GM23338 (cell line): ENCODE measurements around the gene TANGO2. TPM values are rescaled to one million over a fixed set of nuclear protein-coding genes. Genes with fewer than 3 reads are reported as not detected.
A peak's percentile ranks its signal among the peaks of the same experiment; 100 is the strongest.

Source experiments
- ATAC-seq: fragments of 200-7000 bp; cut with Tn5 transposase; 3 replicates; pipeline ENCODE4 v1.9.1; 2020
- DNase-seq: peaks from one replicate; pipeline ENCODE4 v3.0.0-alpha.2; 2015; ENCODE audit warnings: low spot score
- H2AFZ ChIP-seq: fragments of 200-600 bp; sonication (generic); 2 replicates; pipeline ENCODE4 v1.8.0; 2016; ENCODE audit warnings: antibody characterized with exemption, mild to moderate bottlenecking, moderate library complexity
- H3F3A ChIP-seq: fragments of 200-600 bp; sonication (generic); replicated peaks from 2 replicates; pipeline ENCODE4 v1.8.0; 2017; ENCODE audit warnings: antibody characterized with exemption, mixed run types, low read depth
- H3K27ac ChIP-seq: fragments of 200-600 bp; sonication (generic); 2 replicates; pipeline ENCODE4 v1.6.1; 2016; ENCODE audit warnings: low read depth
- H3K27me3 ChIP-seq: fragments of 200-600 bp; sonication (generic); 2 replicates; pipeline ENCODE4 v1.8.0; 2016; ENCODE audit warnings: mild to moderate bottlenecking, mixed run types, moderate library complexity; ENCODE audit not compliant: insufficient read depth
- H3K36me3 ChIP-seq: fragments of 200-600 bp; sonication (generic); 2 replicates; pipeline ENCODE4 v1.8.0; 2016; ENCODE audit warnings: mild to moderate bottlenecking; ENCODE audit not compliant: insufficient read depth
- H3K4me1 ChIP-seq: fragments of 200-600 bp; sonication (generic); 2 replicates; pipeline ENCODE4 v1.8.0; 2016; ENCODE audit warnings: mild to moderate bottlenecking, moderate library complexity; ENCODE audit not compliant: insufficient read depth
- H3K4me2 ChIP-seq: fragments of 200-600 bp; sonication (generic); 2 replicates; pipeline ENCODE4 v1.7.1; 2017; ENCODE audit warnings: mixed run types
- H3K4me3 ChIP-seq: fragments of 200-600 bp; sonication (generic); 2 replicates; pipeline ENCODE4 v1.6.1; 2016; ENCODE audit warnings: mixed run types
- H3K79me2 ChIP-seq: fragments of 200-600 bp; sonication (generic); replicated peaks from 2 replicates; pipeline ENCODE4 v1.8.0; 2017; ENCODE audit warnings: mild to moderate bottlenecking; ENCODE audit not compliant: insufficient read depth
- H3K9me2 ChIP-seq: fragments of 200-600 bp; sonication (generic); 2 replicates; pipeline ENCODE4 v1.8.0; 2017; ENCODE audit not compliant: insufficient read depth
- H4K20me1 ChIP-seq: fragments of 200-600 bp; sonication (generic); replicated peaks from 2 replicates; pipeline ENCODE4 v1.8.0; 2017; ENCODE audit warnings: mild to moderate bottlenecking; ENCODE audit not compliant: insufficient read depth
- H3K27ac Mint-ChIP-seq: 2 replicates; pipeline ENCODE4 v1.8.0; 2020; ENCODE audit warnings: inconsistent platforms, mild to moderate bottlenecking, moderate library complexity, mixed read lengths
- H3K27me3 Mint-ChIP-seq: 3 replicates; pipeline ENCODE4 v1.8.0; 2022; ENCODE audit warnings: low read depth, mild to moderate bottlenecking, moderate library complexity, mixed read lengths, inconsistent platforms; ENCODE audit not compliant: insufficient read depth, poor library complexity
- H3K36me3 Mint-ChIP-seq: 3 replicates; pipeline ENCODE4 v1.8.0; 2021; ENCODE audit warnings: low read depth, mild to moderate bottlenecking, inconsistent platforms, moderate library complexity, mixed read lengths
- H3K4me1 Mint-ChIP-seq: 3 replicates; pipeline ENCODE4 v1.8.0; 2020; ENCODE audit warnings: mild to moderate bottlenecking, inconsistent platforms, mixed read lengths
- H3K4me3 Mint-ChIP-seq: 3 replicates; pipeline ENCODE4 v1.8.0; 2021; ENCODE audit warnings: moderate library complexity, mild to moderate bottlenecking, inconsistent platforms, mixed read lengths
- H3K9me3 Mint-ChIP-seq: 3 replicates; pipeline ENCODE4 v1.8.0; 2020; ENCODE audit warnings: moderate library complexity, mild to moderate bottlenecking, inconsistent platforms, mixed read lengths
- CREB1 ChIP-seq: fragments of 250-450 bp; sonication (Bioruptor Pico); IDR thresholded peaks from 2 replicates; pipeline ENCODE4 v1.5.0; 2020; ENCODE audit warnings: low read depth, mild to moderate bottlenecking, moderate library complexity
- JUNB ChIP-seq: IDR thresholded peaks from one replicate; pipeline ENCODE4 v1.6.1; 2016; ENCODE audit warnings: antibody characterized with exemption; ENCODE audit not compliant: unreplicated experiment
- NANOG ChIP-seq: IDR thresholded peaks from 2 replicates; pipeline ENCODE4 v1.6.1; 2016; ENCODE audit warnings: antibody characterized with exemption, borderline replicate concordance
- POLR2AphosphoS5 ChIP-seq: IDR thresholded peaks from 2 replicates; pipeline ENCODE4 v1.6.1; 2016; ENCODE audit warnings: antibody characterized with exemption, low read depth
- REST ChIP-seq: IDR thresholded peaks from one replicate; pipeline ENCODE4 v1.6.1; 2018; ENCODE audit warnings: antibody characterized with exemption; ENCODE audit not compliant: unreplicated experiment
- ZNF114 ChIP-seq: fragments of 250-450 bp; sonication (Bioruptor Pico); IDR thresholded peaks from 2 replicates; pipeline ENCODE4 v1.5.0; 2020; ENCODE audit warnings: mild to moderate bottlenecking, moderate library complexity
- ZNF331 ChIP-seq: fragments of 250-450 bp; sonication (Bioruptor Pico); IDR thresholded peaks from 2 replicates; pipeline ENCODE4 v1.5.0; 2020; ENCODE audit warnings: low read depth, mild to moderate bottlenecking, moderate library complexity
- ZNF462 ChIP-seq: fragments of 250-450 bp; sonication (Bioruptor Pico); IDR thresholded peaks from 2 replicates; pipeline ENCODE4 v1.5.0; 2020; ENCODE audit warnings: mild to moderate bottlenecking, moderate library complexity
- polyA plus RNA-seq: library from polyadenylated mRNA; unstranded; fragments of >200 nt; fragmentation: Nextera tagmentation; extraction: Ambion mirVana; gene quantifications from 2 replicates; pipeline ENCODE4 v1.2.1, GENCODE V29; 2016
- total RNA-seq: library from RNA; depleted of rRNA; stranded (reverse); fragments of >200 nt; shearing (Covaris generic); gene quantifications from 2 replicates; pipeline ENCODE4 v1.2.3, GENCODE V29; 2014
- TF ChIP-seq, protein P1 (sequence below), 2 experiments: fragments of 200-600 bp in 1 of 2; sonication (generic) in 1 of 2; conservative IDR thresholded peaks; 2 replicates each; pipeline versions ENCODE4 v1.5.1 to v1.6.1; 2016 to 2017; ENCODE audit warnings: antibody characterized with exemption in 2 of 2, low read depth in 2 of 2, mild to moderate bottlenecking in 2 of 2, moderate library complexity in 1 of 2
- TF ChIP-seq, protein P2 (sequence below): IDR thresholded peaks from 2 replicates; pipeline ENCODE4 v1.6.1; 2016; ENCODE audit warnings: antibody characterized with exemption

The TANGO2 gene
- total and polyA plus RNA-seq, 2 experiments from 2014 or later = 6.9 to 15.0 TPM

GRCh38 chr22:19984201-19984753, 36.6 kb upstream of the TANGO2 start (continued):
- TF ChIP-seq POLR2AphosphoS5 (no peak), JUNB (no peak), CREB1 (CRISPR knock-in tag) (no peak)

- peak overlapping the region; percentile 52 for H3K4me3 Mint-ChIP-seq
- H3K4me2 ChIP-seq = peak overlapping the region; percentile 92
- no peaks in the 10 kb centered on the region for H3K27me3 ChIP-seq
- H4K20me1 ChIP-seq = no peaks in the 10 kb centered on the region; the same call in 1 of the 2 replicates
- H3K4me3 ChIP-seq = no peak overlapping the region
- H3K79me2 ChIP-seq = peaks cover 9% of the 10 kb centered on the region
- no peaks in the 10 kb centered on the region for H3K9me3 Mint-ChIP-seq
- peaks cover 8% of the 10 kb centered on the region; the same call in 1 of the 2 replicates for H3K4me1 ChIP-seq
- no peak overlapping the region for H3K27ac ChIP-seq
- H2AFZ ChIP-seq = no peak overlapping the region
- no peaks in the 10 kb centered on the region for H3K36me3 ChIP-seq
- peaks cover 4% of the 10 kb centered on the region; the same call in 2 of the 3 replicates for H3K36me3 Mint-ChIP-seq
- H3K27ac Mint-ChIP-seq = no peak overlapping the region
- no peaks in the 10 kb centered on the region for H3K9me2 ChIP-seq
- peaks cover 3% of the 10 kb centered on the region; the same call in 2 of the 3 replicates for H3K4me1 Mint-ChIP-seq
- peaks cover 7% of the 10 kb centered on the region for H3K27me3 Mint-ChIP-seq
- ATAC-seq (no peak), DNase-seq (no peak)
- H3F3A ChIP-seq = no peaks in the 10 kb centered on the region
- TF ChIP-seq ZNF114 (CRISPR knock-in tag) = no peak
- no peak for TF ChIP-seq NANOG
- no peak for TF ChIP-seq ZNF462 (CRISPR knock-in tag)
- TF ChIP-seq, protein P1, sequence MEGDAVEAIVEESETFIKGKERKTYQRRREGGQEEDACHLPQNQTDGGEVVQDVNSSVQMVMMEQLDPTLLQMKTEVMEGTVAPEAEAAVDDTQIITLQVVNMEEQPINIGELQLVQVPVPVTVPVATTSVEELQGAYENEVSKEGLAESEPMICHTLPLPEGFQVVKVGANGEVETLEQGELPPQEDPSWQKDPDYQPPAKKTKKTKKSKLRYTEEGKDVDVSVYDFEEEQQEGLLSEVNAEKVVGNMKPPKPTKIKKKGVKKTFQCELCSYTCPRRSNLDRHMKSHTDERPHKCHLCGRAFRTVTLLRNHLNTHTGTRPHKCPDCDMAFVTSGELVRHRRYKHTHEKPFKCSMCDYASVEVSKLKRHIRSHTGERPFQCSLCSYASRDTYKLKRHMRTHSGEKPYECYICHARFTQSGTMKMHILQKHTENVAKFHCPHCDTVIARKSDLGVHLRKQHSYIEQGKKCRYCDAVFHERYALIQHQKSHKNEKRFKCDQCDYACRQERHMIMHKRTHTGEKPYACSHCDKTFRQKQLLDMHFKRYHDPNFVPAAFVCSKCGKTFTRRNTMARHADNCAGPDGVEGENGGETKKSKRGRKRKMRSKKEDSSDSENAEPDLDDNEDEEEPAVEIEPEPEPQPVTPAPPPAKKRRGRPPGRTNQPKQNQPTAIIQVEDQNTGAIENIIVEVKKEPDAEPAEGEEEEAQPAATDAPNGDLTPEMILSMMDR (conservative IDR thresholded peaks at IDR 0.05; ENCODE audit: low read depth in 2 of 2) = no peak
- no peak for TF ChIP-seq REST
- TF ChIP-seq POLR2AphosphoS5 = no peak
- TF ChIP-seq, protein P2, sequence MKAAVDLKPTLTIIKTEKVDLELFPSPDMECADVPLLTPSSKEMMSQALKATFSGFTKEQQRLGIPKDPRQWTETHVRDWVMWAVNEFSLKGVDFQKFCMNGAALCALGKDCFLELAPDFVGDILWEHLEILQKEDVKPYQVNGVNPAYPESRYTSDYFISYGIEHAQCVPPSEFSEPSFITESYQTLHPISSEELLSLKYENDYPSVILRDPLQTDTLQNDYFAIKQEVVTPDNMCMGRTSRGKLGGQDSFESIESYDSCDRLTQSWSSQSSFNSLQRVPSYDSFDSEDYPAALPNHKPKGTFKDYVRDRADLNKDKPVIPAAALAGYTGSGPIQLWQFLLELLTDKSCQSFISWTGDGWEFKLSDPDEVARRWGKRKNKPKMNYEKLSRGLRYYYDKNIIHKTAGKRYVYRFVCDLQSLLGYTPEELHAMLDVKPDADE = no peak
- no peak for TF ChIP-seq JUNB
- no peak for TF ChIP-seq ZNF331 (CRISPR knock-in tag)
- no peak for TF ChIP-seq CREB1 (CRISPR knock-in tag)
These were observed 35.8 kb upstream of the TANGO2 start for GRCh38 chr22:19984851-19985811.
